Measurements from ENCODE around the gene RBM26.
"Not testable (repeated sequence)": the region's sequence is repeated elsewhere in the genome, so short reads cannot be mapped to it uniquely, and the experiment has no call there.

RBM26 gene

DNA sequence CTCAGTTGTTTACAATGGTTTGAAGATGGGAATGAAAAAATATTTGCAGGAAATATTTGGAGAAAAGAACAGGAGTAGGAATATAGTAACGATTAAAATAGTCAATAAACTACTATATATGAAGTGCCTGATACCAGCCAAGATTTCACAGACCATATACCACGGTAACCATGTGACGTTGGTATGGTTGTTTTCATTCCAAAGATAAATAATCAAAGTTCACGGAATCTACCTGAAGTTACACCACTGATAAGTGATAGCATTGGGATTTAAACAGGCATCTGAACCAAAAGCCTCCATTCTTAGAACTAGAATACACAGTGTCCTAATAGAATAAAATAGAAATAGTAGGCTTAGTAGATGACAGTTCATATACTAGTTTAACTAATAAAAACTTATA, 123.5 kb downstream of the RBM26 start:
- DNase-seq (ENCODE audit: extremely low read depth in 1 of 2, low read depth in 1 of 2) = no peak

DNA sequence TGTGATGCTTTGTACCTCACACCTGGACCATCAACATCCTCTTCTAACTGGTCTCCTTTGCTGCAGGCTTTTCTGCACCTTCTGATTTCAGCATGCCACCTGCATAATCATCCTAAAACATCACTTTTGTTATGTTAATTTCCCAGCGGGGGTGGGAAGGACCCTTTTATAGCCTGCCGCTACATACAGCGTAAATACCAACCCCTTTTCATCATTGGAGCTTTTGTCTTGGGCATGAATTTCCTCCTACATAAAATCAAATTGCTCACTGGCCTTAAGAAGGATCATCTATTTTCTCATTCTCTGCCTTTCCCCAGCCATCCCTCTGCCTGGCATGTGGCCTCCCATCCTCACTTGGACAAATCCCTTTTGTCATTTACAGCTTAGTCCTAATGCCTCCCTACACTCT, 124.7 kb downstream of the RBM26 start:
- no peak for DNase-seq (ENCODE audit: extremely low read depth in 1 of 2, low read depth in 1 of 2)

- not testable (repeated sequence) for DNase-seq (ENCODE audit: extremely low read depth in 1 of 2, low read depth in 1 of 2)
Measured at GRCh38 chr13:79279735-79280134, 126.3 kb downstream of the RBM26 start.

DNA sequence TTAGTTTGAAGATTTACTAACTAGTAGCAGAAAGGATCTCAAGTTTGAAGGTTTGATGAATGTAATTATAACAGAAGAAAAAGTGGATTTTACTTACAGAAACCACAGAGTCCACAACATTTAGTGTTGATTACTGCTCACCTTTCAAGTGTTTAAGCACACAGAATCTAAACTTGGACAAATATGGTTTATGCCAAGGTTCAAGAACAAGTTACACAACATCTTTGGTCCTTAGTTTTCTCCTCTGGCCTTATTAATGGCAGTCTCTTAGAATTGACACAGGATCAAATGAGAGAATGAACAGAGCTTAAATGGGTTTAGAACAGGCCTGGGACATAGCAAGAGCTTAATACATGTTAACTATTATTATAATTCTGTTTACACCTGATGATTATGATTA, 133.0 kb downstream of the RBM26 start:
- no peak for DNase-seq (ENCODE audit: extremely low read depth in 1 of 2, low read depth in 1 of 2)

DNA sequence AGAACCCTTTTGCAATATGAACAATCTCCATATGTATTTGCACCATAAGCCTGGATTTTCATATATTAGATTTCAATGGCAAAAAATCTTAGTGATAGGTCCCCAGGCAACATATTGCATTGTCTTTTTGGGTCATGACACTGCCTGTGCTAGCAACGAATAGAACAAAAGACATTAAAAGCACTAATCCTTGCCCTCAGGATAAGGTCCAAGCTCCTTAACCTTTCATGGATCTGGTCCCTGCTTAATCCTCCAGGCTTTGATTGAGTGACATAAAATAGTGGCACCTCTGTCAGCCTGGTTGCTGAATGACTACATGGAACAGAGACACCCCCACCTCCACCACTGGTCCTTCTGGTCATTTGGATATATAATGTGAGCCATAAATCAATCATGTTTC, 134.4 kb downstream of the RBM26 start:
- no peak for DNase-seq (ENCODE audit: extremely low read depth in 1 of 2, low read depth in 1 of 2)

DNA sequence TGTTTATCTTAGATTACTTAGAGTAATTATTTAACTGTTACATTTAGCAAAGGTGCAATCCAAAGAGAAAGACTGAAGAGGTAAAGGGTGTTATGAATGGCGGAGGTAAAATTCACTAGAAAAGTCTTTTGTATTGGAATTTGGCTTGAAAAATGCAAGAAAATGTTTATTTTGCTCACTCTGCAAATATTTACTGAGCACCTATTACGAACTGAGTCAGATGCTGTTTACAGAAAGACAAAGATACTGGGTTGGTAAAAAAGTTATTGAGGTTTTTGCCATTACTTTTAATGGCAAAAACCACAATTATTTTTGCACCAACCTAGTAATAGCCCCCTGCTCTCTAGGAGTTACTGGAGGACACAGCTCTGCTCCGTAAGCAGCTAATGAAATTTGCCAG, 135.2 kb downstream of the RBM26 start:
- DNase-seq (ENCODE audit: extremely low read depth in 1 of 2, low read depth in 1 of 2) = no peak
